Mammary epithelial cell (primary cell): Measurements from ENCODE around the gene OR51A4.

Experiments used
- CTCF ChIP-seq, 2 donors: IDR thresholded peaks in 1 of 2; conservative IDR thresholded peaks in 1 of 2; 2 replicates each; pipeline ENCODE4 v1.5.1; 2011 to 2012; ENCODE audit warnings: inconsistent platforms in 2 of 2, low read length in 2 of 2, mild to moderate bottlenecking in 2 of 2, control low read depth in 1 of 2, low read depth in 1 of 2; ENCODE audit not compliant: insufficient read depth in 1 of 2; ENCODE audit errors: extremely low read depth in 1 of 2
- EZH2 ChIP-seq: IDR thresholded peaks from 2 replicates; pipeline ENCODE4 v1.6.1; 2012; ENCODE audit warnings: low read length, inconsistent platforms, borderline replicate concordance

GRCh38 chr11:4983841-4984240, 36.4 kb upstream of the OR51A4 start:
- TF ChIP-seq CTCF (conservative IDR thresholded peaks at IDR 0.05 in 1 of 2, IDR thresholded peaks at IDR 0.05 in 1 of 2; ENCODE audit: extremely low read depth in 1 of 2, insufficient read depth in 1 of 2, low read depth in 1 of 2, low read length in 2 of 2) (no peak), EZH2 (no peak)
